Motor neuron (in vitro differentiated cells): Measurements from ENCODE around the gene TIMELESS. TPM values are rescaled to one million over a fixed set of nuclear protein-coding genes. Genes with fewer than 3 reads are reported as not detected.

Source experiments
- ATAC-seq, 8 experiments: fragments of 200-7000 bp; cut with Tn5 transposase; replicated peaks in 6 of 8; 2 replicates each; pipeline ENCODE4 v1.8.0; 2021; ENCODE audit warnings: mild to moderate bottlenecking in 8 of 8, moderate library complexity in 8 of 8
- H3K27ac ChIP-seq, 2 donors: fragments of 250-450 bp; sonication (Bioruptor Pico); 2 replicates each; pipeline ENCODE4 v1.9.0; 2021; ENCODE audit warnings: antibody characterized with exemption in 2 of 2, mild to moderate bottlenecking in 2 of 2, moderate library complexity in 1 of 2
- H3K4me1 ChIP-seq, 2 donors: fragments of 250-450 bp; sonication (Bioruptor Pico); replicated peaks in 1 of 2; 2 replicates each; pipeline ENCODE4 v1.6.1; 2021; ENCODE audit warnings: antibody characterized with exemption in 2 of 2, mild to moderate bottlenecking in 2 of 2, moderate library complexity in 1 of 2
- H3K4me3 ChIP-seq, 5 donors: fragments of 250-450 bp; sonication (Bioruptor Pico); 2 replicates each; pipeline ENCODE4 v1.9.0; 2021; ENCODE audit warnings: antibody characterized with exemption in 5 of 5, mild to moderate bottlenecking in 5 of 5, moderate library complexity in 4 of 5
- WGBS, 10 experiments: fragments of 450-650 bp; shearing (Covaris generic); methylation state at CpG; one replicate each; pipeline ENCODE4 v1.0.0; 2022; 5-methylcytosine and 5-hydroxymethylcytosine counted together
- in situ Hi-C, 9 experiments: fragments of 400-800 bp; cut with MboI; loops; one replicate each; pipeline ENCODE4 v1.15.0; 2021; ENCODE audit warnings: low sequenced_read_pairs in 9 of 9, low pct_unique_long_range_greater_than_20kb in 2 of 9; ENCODE audit not compliant: unreplicated experiment in 9 of 9
- total RNA-seq, 8 experiments: library from RNA; unstranded; fragments of 300-600 nt; gene quantifications; 2 replicates each; pipeline versions ENCODE4 v1.2.3 to v1.2.4, GENCODE V29; 2022

Gene TIMELESS
- total RNA-seq, 8 experiments from 2014 or later, result 3.4 to 62.8 (median 19.2) TPM

DNA sequence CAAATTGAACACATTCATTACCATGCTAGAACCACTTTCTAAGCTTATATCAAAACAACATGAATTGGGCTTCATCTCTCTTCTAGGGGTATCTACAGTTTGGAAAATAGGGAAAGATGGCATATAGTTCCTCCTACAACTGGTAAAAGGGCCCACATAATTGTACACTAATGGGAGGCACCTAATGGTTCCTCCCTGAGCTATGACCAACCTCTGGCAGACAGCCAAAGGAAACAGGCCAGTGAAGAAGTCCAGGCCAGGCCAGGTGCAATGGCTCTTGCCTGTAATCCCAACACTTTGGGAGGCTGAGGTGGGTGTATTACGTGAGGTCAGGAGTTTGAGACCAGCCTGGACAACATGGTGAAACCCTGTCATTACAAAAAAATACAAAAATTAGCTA is 63.4 kb downstream of the TIMELESS start:
- Histone ChIP-seq H3K4me1 (no peaks in the 10 kb centered on the region), H3K4me3 (no peak overlapping the region), H3K27ac (no peak overlapping the region)
- 60 to 100% (median 85%) methylated on average over 1 of the region's 1 CpG; no CpG with 5 or more reads in 4 of the 10 experiments for WGBS, 10 experiments
- in situ Hi-C loops, result no loop called here
- ATAC-seq, result no peak

DNA sequence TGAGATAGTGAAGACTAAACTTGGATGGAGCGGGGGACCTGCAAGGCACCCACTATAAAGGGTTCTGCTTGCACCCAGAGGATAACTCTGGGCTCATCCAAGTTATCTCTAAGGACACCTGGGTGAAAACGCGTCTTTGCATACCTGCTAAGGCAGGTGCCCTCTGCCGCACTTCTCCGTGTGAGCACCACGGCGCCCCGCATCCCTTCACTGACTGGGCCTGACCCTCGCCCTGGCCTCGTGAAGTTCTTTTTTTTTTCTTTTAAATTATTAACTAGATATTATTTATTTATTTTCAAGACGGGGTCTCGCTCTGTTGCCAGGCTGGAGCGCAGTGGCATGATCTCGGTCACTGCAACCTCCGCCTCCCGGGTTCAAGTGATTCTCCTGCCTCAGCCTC is 66.6 kb downstream of the TIMELESS start:
- no peak for ATAC-seq
- peaks cover 0 to under 1% of the 10 kb centered on the region in 2 donors for H3K4me1 ChIP-seq
- H3K27ac ChIP-seq, result no peak overlapping the region
- WGBS, 10 experiments, result 51 to 100% (median 88%) methylated on average over 1 to 15 of the region's 16 CpGs; no CpG with 5 or more reads in 2 of the 10 experiments
- in situ Hi-C loops, result no loop called here
- no peak overlapping the region for H3K4me3 ChIP-seq

DNA sequence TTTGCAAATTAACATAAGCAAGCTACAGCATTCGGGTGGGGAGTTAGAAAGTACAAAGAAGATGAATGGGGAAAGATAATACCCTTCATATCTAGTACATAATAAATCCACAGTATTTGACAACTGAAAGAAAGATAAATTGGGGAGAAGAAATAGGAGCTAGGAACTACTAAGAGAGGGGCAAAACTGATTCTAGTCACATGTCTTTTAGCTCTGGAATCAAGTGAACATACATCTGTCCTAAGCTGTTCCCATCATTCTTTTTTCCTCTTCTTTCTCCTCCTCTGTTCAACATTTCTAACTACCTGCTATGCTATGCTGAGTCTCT is 71.3 kb downstream of the TIMELESS start:
- 0 to 73% (median 44%) methylated on average over 1 of the region's 1 CpG; no CpG with 5 or more reads in 1 of the 10 experiments for WGBS, 10 experiments
- ATAC-seq, result no peak
- in situ Hi-C loops, result no loop called here
- no peak overlapping the region for H3K27ac ChIP-seq
- H3K4me3 ChIP-seq, result no peak overlapping the region
- H3K4me1 ChIP-seq, result peaks cover 0 to 4% of the 10 kb centered on the region in 2 donors

- WGBS, 10 experiments, result 52 to 89% (median 81%) methylated on average over 1 to 4 of the region's 4 CpGs
- ATAC-seq, result peak in 3 of 8 experiments; percentile 41 to 91 (median 73)
- H3K4me3 ChIP-seq, result no peak overlapping the region
- in situ Hi-C loops, result no loop called here
- peaks cover 0 to 4% of the 10 kb centered on the region in 2 donors for H3K4me1 ChIP-seq
- no peak overlapping the region for H3K27ac ChIP-seq
Measured at GRCh38 chr12:56377310-56377988, 71.8 kb downstream of the TIMELESS start.

GRCh38 chr12:56375598-56376434 is 73.4 kb downstream of the TIMELESS start:
- Histone ChIP-seq H3K4me1 (peaks cover 0 to 4% of the 10 kb centered on the region in 2 donors), H3K27ac (no peak overlapping the region), H3K4me3 (no peak overlapping the region)
- no peak for ATAC-seq
- in situ Hi-C loops, result no loop called here
- WGBS, 10 experiments, result 32 to 93% (median 74%) methylated on average over 2 to 10 of the region's 11 CpGs; no CpG with 5 or more reads in 2 of the 10 experiments

DNA sequence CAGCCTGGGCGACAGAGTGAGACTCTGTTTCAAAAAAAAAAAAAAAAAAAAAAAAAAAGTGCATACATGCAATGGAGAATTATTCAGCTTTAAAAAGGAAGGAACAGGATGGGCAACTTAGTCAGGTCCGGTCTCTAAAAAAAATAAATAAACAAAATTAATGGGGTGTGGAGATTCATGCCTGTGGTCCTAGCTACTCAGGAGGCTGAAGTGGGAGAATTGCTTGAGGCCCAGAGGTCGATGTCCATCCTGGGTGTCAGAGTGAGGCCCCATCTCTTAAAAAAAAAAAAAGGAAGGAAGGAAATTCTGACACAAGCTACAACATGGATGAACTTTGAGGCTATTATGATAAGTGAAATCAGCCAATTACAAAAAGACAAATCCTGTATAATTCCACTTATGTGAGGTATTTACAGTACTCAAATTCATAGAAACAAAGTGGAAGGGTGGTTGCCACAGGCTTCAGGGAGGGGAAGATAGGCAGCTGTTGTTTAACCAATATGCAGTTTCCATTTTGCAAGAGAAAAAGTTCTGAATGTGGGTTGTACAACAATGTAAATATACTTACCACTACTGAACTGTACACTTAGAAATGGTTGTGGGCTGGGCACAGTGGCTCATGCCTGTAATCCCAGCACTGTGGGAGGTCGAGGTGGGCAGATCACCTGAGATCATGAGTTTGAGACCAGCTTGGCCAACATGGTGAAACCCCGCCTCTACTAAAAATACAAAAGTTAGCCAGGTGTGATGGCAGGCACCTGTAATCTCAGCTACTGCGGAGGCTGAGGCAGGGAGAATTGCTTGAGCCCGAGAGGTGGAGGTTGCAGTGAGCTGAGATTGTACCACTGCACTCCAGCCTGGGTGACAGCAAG is 74.3 kb downstream of the TIMELESS start:
- Histone ChIP-seq H3K4me1 (peaks cover 0 to 4% of the 10 kb centered on the region in 2 donors), H3K27ac (no peak overlapping the region), H3K4me3 (no peak overlapping the region)
- ATAC-seq, result peak in 3 of 8 experiments; percentile 36 to 84 (median 69)
- 22 to 100% (median 84%) methylated on average over 1 to 5 of the region's 7 CpGs for WGBS, 10 experiments
- in situ Hi-C loops, result loop anchor here in 2 of 9 experiments (25.0 kb wide), 1 partner anchor 87 kb away; the partner anchor contains the start of genes MIP (in 2 of the 2) and SPRYD4 (in 2 of the 2)

DNA sequence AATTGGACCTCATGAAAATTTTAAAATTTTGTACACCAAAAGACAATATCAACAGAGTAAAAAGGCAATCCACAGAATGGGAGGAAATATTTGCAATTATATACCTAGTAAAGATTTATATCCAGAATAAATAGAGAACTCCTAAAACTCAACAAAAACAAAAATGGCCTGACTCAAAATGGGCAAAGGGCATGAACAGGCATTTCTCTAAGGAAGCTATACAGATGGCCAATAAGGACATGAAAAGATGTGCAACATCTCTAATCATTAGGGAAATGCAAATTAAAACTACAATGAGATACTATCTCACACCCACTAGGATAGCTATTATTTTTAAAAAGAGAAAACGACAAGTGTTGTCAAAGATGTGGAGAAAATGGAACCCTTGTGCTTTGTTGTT is 75.7 kb downstream of the TIMELESS start:
- ATAC-seq, result no peak
- H3K27ac ChIP-seq, result no peak overlapping the region
- in situ Hi-C loops, result loop anchor here in 2 of 9 experiments (25.0 kb wide), 1 partner anchor 89 kb away; the partner anchor contains the start of genes MIP (in 2 of the 2) and SPRYD4 (in 2 of the 2)
- peaks cover 0 to 4% of the 10 kb centered on the region in 2 donors for H3K4me1 ChIP-seq
- 14 to 100% (median 100%) methylated on average over 1 of the region's 1 CpG; no CpG with 5 or more reads in 2 of the 10 experiments for WGBS, 10 experiments
- H3K4me3 ChIP-seq, result no peak overlapping the region

DNA sequence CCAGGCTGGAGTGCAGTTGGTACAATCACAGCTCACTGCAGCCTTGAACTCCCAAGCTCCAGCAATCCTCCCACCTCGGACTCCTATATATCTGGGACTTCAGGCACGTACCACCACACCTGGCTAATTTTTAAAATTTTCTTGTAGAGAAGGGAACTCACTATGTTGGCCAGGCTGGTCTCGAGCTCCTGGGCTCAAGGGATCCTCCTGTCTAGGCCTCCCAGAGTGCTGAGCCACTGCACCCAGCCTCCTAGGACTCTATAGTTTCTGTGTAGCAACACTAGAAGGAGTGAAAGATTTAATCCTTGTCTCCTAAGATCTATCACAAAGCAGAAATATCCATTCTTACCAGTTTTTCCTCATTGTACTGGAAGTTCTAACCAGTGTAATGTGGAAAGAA is 82.3 kb downstream of the TIMELESS start:
- in situ Hi-C loops, result loop anchor here in 2 of 9 experiments (25.0 kb wide), 1 partner anchor 95 kb away; the partner anchor contains the start of genes MIP (in 2 of the 2) and SPRYD4 (in 2 of the 2)
- no peaks in the 10 kb centered on the region for H3K4me1 ChIP-seq
- no peak for ATAC-seq
- no peak overlapping the region for H3K27ac ChIP-seq
- WGBS, 10 experiments, result 14 to 83% (median 59%) methylated on average over 1 to 3 of the region's 3 CpGs; no CpG with 5 or more reads in 4 of the 10 experiments
- no peak overlapping the region for H3K4me3 ChIP-seq

Other genes with a start within 250 kb of the TIMELESS start
- 10 to 100 TPM; 28.9 to 62.1 (median 41.7) TPM for gene RNF41, start 227.5 kb downstream of the TIMELESS start, total RNA-seq
- gene NABP2, start 225.1 kb downstream of the TIMELESS start, total RNA-seq, result 10 to 100 TPM; 22.1 to 61.7 (median 51.1) TPM
- 1 to 10 TPM in 3 of 8 experiments, under 1 TPM in 3, not detected in 2; 0.49 to 2.6 (median 1.1) TPM for gene SLC39A5, start 219.4 kb downstream of the TIMELESS start, total RNA-seq
- gene ANKRD52, start 191.0 kb downstream of the TIMELESS start, total RNA-seq, result 10 to 100 TPM in 6 of 8 experiments, 1 to 10 TPM in 2; 5.3 to 30.7 (median 12.0) TPM
- 10 to 100 TPM in 7 of 8 experiments, 1 to 10 TPM in 1; 6.8 to 17.4 (median 14.3) TPM for gene COQ10A, start 182.5 kb downstream of the TIMELESS start, total RNA-seq
- gene CS, start 149.1 kb downstream of the TIMELESS start, total RNA-seq, result 100 to 1,000 TPM in 5 of 8 experiments, 10 to 100 TPM in 3; 66.8 to 208 (median 106) TPM
- 100 to 1,000 TPM; 102 to 231 (median 141) TPM for gene CNPY2, start 133.4 kb downstream of the TIMELESS start, total RNA-seq
- gene PAN2, start 115.4 kb downstream of the TIMELESS start, total RNA-seq, result 10 to 100 TPM; 20.3 to 97.3 (median 30.4) TPM
- gene IL23A, start 110.5 kb downstream of the TIMELESS start, total RNA-seq, result 1 to 10 TPM in 4 of 8 experiments, under 1 TPM in 4; 0.28 to 3.8 (median 1.1) TPM
- gene STAT2, start 89.3 kb downstream of the TIMELESS start, total RNA-seq, result 100 to 1,000 TPM in 3 of 8 experiments, 10 to 100 TPM in 5; 26.5 to 458 (median 72.4) TPM
- under 1 TPM in 7 of 8 experiments, not detected in 1; 0.14 to 0.76 (median 0.36) TPM for gene APOF, start 86.6 kb downstream of the TIMELESS start, total RNA-seq
- gene MIP, start 5.2 kb upstream of the TIMELESS start, total RNA-seq, result 1 to 10 TPM in 3 of 8 experiments, under 1 TPM in 5; 0.16 to 2.7 (median 0.44) TPM
- gene SPRYD4, start 19.2 kb upstream of the TIMELESS start, total RNA-seq, result 1 to 10 TPM; 1.3 to 8.5 (median 2.2) TPM
- 1 to 10 TPM in 6 of 8 experiments, under 1 TPM in 2; 0.46 to 4.3 (median 2.8) TPM for gene GLS2, start 38.7 kb upstream of the TIMELESS start, total RNA-seq
- gene RBMS2, start 72.4 kb upstream of the TIMELESS start, total RNA-seq, result 10 to 100 TPM in 3 of 8 experiments, 1 to 10 TPM in 5; 2.6 to 12.9 (median 6.0) TPM
- gene BAZ2A, start 180.9 kb upstream of the TIMELESS start, total RNA-seq, result 100 to 1,000 TPM in 1 of 8 experiments, 10 to 100 TPM in 7; 19.8 to 101 (median 44.2) TPM
- 1,000 to 10,000 TPM in 2 of 8 experiments, 100 to 1,000 TPM in 6; 542 to 1,138 (median 840) TPM for gene ATP5F1B, start 196.6 kb upstream of the TIMELESS start, total RNA-seq
- 100 to 1,000 TPM; 145 to 328 (median 187) TPM for gene PTGES3, start 238.9 kb upstream of the TIMELESS start, total RNA-seq